Left lung (tissue), 10 donors: Measurements from ENCODE around the gene RNF166. TPM values are rescaled to one million over a fixed set of nuclear protein-coding genes. Genes with fewer than 3 reads are reported as not detected.

Source experiments
- ATAC-seq: fragments of 200-7000 bp; cut with Tn5 transposase; one replicate; pipeline ENCODE4 v1.9.1; 2020; ENCODE audit warnings: moderate library complexity
- DNase-seq, 4 donors: peaks; one replicate each; pipeline ENCODE4 v3.0.0-alpha.2; 2013 to 2020
- H3K27ac ChIP-seq, 2 donors: fragments of 200-600 bp; sonication (generic) in 1 of 2; one replicate each; pipeline versions ENCODE4 v1.5.0 to v1.8.0; 2020 to 2021
- H3K27me3 ChIP-seq, 2 donors: fragments of 200-600 bp; sonication (generic) in 1 of 2; one replicate each; pipeline versions ENCODE4 v1.5.0 to v1.8.0; 2020 to 2021
- H3K36me3 ChIP-seq, 2 donors: fragments of 200-600 bp; sonication (generic) in 1 of 2; one replicate each; pipeline versions ENCODE4 v1.5.0 to v1.8.0; 2020 to 2021
- H3K4me1 ChIP-seq, 2 donors: fragments of 200-600 bp; one replicate each; pipeline ENCODE4 v1.8.0; 2021
- H3K4me3 ChIP-seq, 2 donors: fragments of 200-600 bp; sonication (generic) in 1 of 2; one replicate each; pipeline versions ENCODE4 v1.5.0 to v1.8.0; 2020 to 2021; ENCODE audit warnings: mild to moderate bottlenecking in 1 of 2
- H3K9me3 ChIP-seq, 2 donors: fragments of 200-600 bp; sonication (generic) in 1 of 2; one replicate each; pipeline versions ENCODE4 v1.5.0 to v1.8.0; 2020 to 2021
- CTCF ChIP-seq, 2 donors: fragments of 200-600 bp; sonication (generic) in 1 of 2; IDR thresholded peaks; one replicate each; pipeline versions ENCODE4 v1.5.0 to v1.8.0; 2021; ENCODE audit warnings: antibody characterized with exemption in 2 of 2
- intact Hi-C, 2 donors: fragments of 100-400 bp; cut with DNase I; formaldehyde crosslinking; loops; one replicate each; pipeline versions ENCODE4 v1.11.2 to v1.14.2; 2022
- polyA plus RNA-seq, 6 donors: library from polyadenylated mRNA; unstranded; fragments of 120-200 nt; gene quantifications; one replicate each; pipeline ENCODE4 v1.2.1, GENCODE V29; 2013; ENCODE audit not compliant: insufficient read length in 6 of 6
- total RNA-seq, 2 donors: library from RNA; stranded (reverse); fragmentation: NEBNext Ultra II Directional; extraction: Animal tissue kit (Norgen Biotek cat#: 25700); gene quantifications; one replicate each; pipeline ENCODE4 v1.2.1, GENCODE V29; 2021
- donor health status: DM: no; HTN: yes; CAD: no.
- donor health status: DM: no; HTN: no; CAD: no.

RNF166 gene
- total and polyA plus RNA-seq, 8 donors, result 14.8 to 54.0 (median 16.7) TPM

GRCh38 chr16:88742896-88743605 lies 36.8 kb upstream of the RNF166 start:
- no peak overlapping the region for H3K27ac ChIP-seq
- no peaks in the 10 kb centered on the region for H3K9me3 ChIP-seq
- DNase-seq (no peak), ATAC-seq (no peak)
- H3K4me3 ChIP-seq, result no peak overlapping the region
- H3K36me3 ChIP-seq, result peaks cover 0 to 52% of the 10 kb centered on the region in 2 donors
- H3K4me1 ChIP-seq, result peaks cover 5 to 30% of the 10 kb centered on the region in 2 donors
- H3K27me3 ChIP-seq, result no peaks in the 10 kb centered on the region
- TF ChIP-seq CTCF (IDR thresholded peaks at IDR 0.05), result no peak
- intact Hi-C loops, result loop anchor here in 1 of 2 donors (5.0 kb wide), 1 partner anchor 424 kb away; no protein-coding TSS in a partner anchor

- Histone ChIP-seq H3K27me3 (no peaks in the 10 kb centered on the region), H3K36me3 (peaks cover 0 to 58% of the 10 kb centered on the region in 2 donors), H3K4me1 (peaks cover 5 to 31% of the 10 kb centered on the region in 2 donors), H3K27ac (no peak overlapping the region), H3K4me3 (no peak overlapping the region), H3K9me3 (no peaks in the 10 kb centered on the region)
- DNase-seq (no peak), ATAC-seq (no peak)
- TF ChIP-seq CTCF (IDR thresholded peaks at IDR 0.05), result no peak
- intact Hi-C loops, result loop anchor here in 1 of 2 donors (5.0 kb wide), 1 partner anchor 426 kb away; no protein-coding TSS in a partner anchor
Measured at GRCh38 chr16:88741368-88741767, 35.2 kb upstream of the RNF166 start.

DNA sequence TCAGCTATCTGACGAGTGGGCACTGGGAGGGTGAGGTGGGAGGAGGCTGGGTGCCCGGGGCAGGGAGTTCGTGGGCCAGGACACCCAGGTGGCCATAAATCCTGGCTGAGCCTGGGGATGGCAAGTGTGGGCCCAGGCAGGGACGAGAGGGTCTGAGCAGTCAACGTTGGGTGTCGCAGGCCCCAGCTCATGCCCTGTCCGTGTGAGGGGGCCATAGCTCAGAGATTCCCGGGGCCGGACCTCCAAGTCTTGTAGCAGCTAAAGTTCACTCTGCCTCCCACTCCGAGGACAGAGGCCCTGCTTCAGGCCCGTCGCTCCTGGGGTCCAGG lies 34.5 kb upstream of the RNF166 start:
- no peaks in the 10 kb centered on the region for H3K27me3 ChIP-seq
- intact Hi-C loops, result loop anchor here in 1 of 2 donors (5.0 kb wide), 1 partner anchor 427 kb away; no protein-coding TSS in a partner anchor
- ATAC-seq (no peak), DNase-seq (no peak)
- H3K36me3 ChIP-seq, result peaks cover 0 to 64% of the 10 kb centered on the region in 2 donors
- H3K4me3 ChIP-seq, result no peak overlapping the region
- H3K9me3 ChIP-seq, result no peaks in the 10 kb centered on the region
- no peak overlapping the region for H3K27ac ChIP-seq
- no peak for TF ChIP-seq CTCF (IDR thresholded peaks at IDR 0.05)
- H3K4me1 ChIP-seq, result peaks cover 5 to 24% of the 10 kb centered on the region in 2 donors

- no peak overlapping the region for H3K4me3 ChIP-seq
- H3K27ac ChIP-seq, result no peak overlapping the region
- intact Hi-C loops, result loop anchor here (5.0 kb wide), 2 partner anchors 47 to 427 kb away; partner anchors contain the start of gene PIEZO1 (in 2 of the 2)
- H3K9me3 ChIP-seq, result no peaks in the 10 kb centered on the region
- H3K27me3 ChIP-seq, result no peaks in the 10 kb centered on the region
- ATAC-seq (no peak), DNase-seq (no peak)
- peaks cover 5 to 19% of the 10 kb centered on the region in 2 donors for H3K4me1 ChIP-seq
- peaks cover 0 to 69% of the 10 kb centered on the region in 2 donors for H3K36me3 ChIP-seq
- no peak for TF ChIP-seq CTCF (IDR thresholded peaks at IDR 0.05)
Measured at GRCh38 chr16:88739977-88740726, 33.9 kb upstream of the RNF166 start.
